Measurements from ENCODE around the gene YTHDF1. TPM values are rescaled to one million over a fixed set of nuclear protein-coding genes. Genes with fewer than 3 reads are reported as not detected.

The YTHDF1 gene
- total and polyA plus RNA-seq, 2 of the 4 experiments (the other 2 are of a cell fraction): 10.9 to 22.6 TPM

GRCh38 chr20:63261795-63262528 lies 46.0 kb upstream of the YTHDF1 start (continued):
- TF ChIP-seq NFE2L2 (IDR thresholded peaks at IDR 0.05; ENCODE audit: low read depth, low read length): no peak

GRCh38 chr20:63261060-63261794 lies 45.3 kb upstream of the YTHDF1 start:
- no peaks in the 10 kb centered on the region; the same call in 1 of the 2 replicates for H4K20me1 ChIP-seq (ENCODE audit: insufficient read depth, low read length)
- no peak overlapping the region for H2BK20ac ChIP-seq (ENCODE audit: low read depth, low read length)
- H4K5ac ChIP-seq (ENCODE audit: low read depth, low read length): no peak overlapping the region
- no peak for DNase-seq
- ChIA-PET CTCF (no interaction called here), POLR2A (ENCODE audit: unreplicated experiment) (interaction anchor here (0.6 kb wide), 1 partner anchor 453 kb away, joined by 8 read pairs; no protein-coding TSS in a partner anchor)
- no TSS peak for BruUV-seq (replicated peaks)
- no peak overlapping the region; the same call in 1 of the 2 replicates for H3K18ac ChIP-seq (ENCODE audit: low read depth, low read length)
- peak; percentile 72 for ATAC-seq (ENCODE audit: low read depth)
- H3K36me3 ChIP-seq (ENCODE audit: control insufficient read depth, insufficient read depth, low read length): no peaks in the 10 kb centered on the region
- intact Hi-C loops (cut with micrococcal nuclease): no loop called here
- H4K8ac ChIP-seq (ENCODE audit: low read depth in 2 of 2, low read length in 2 of 2): no peak overlapping the region
- in situ Hi-C loops (cut with MboI; ENCODE audit: low sequenced_read_pairs): no loop called here
- H3K4ac ChIP-seq (ENCODE audit: low read depth, low read length): no peak overlapping the region
- peaks cover 2% of the 10 kb centered on the region; the same call in 1 of the 2 replicates for H3K9me3 ChIP-seq (ENCODE audit: control insufficient read depth, insufficient read depth, low read length)
- H2BK120ac ChIP-seq (ENCODE audit: low read depth, low read length): no peak overlapping the region
- H3K4me3 ChIP-seq (ENCODE audit: insufficient read depth, low read depth, low read length): no peak overlapping the region
- no peak overlapping the region; the same call in 1 of the 2 replicates for H3K4me2 ChIP-seq (ENCODE audit: low read depth, low read length)
- no peak overlapping the region for H3K14ac ChIP-seq (replicated peaks; ENCODE audit: low read depth, low read length)
- no peak overlapping the region for H3K27ac ChIP-seq (ENCODE audit: insufficient read depth, low read length)
- no peak overlapping the region for H3K23ac ChIP-seq (ENCODE audit: low read depth, low read length)
- no peaks in the 10 kb centered on the region; the same call in 1 of the 2 replicates for H3K4me1 ChIP-seq (ENCODE audit: control insufficient read depth, insufficient read depth, low read length)
- H3K9ac ChIP-seq (ENCODE audit: low read depth, low read length): no peak overlapping the region
- H2AK9ac ChIP-seq (replicated peaks; ENCODE audit: low read depth, low read length, poor library complexity): no peak overlapping the region
- WGBS, 2 experiments (ENCODE audit: extremely low coverage in 2 of 2, insufficient read length in 1 of 2): 51% methylated on average over 7 of the region's 25 CpGs; no CpG with 5 or more reads in 1 of the 2 experiments
- H3K79me1 ChIP-seq (ENCODE audit: low read depth in 1 of 2, low read length in 2 of 2): no peaks in the 10 kb centered on the region
- H3K56ac ChIP-seq (ENCODE audit: extremely low read depth, insufficient read depth, low read length): no peak overlapping the region
- no peak overlapping the region for H2BK5ac ChIP-seq (ENCODE audit: low read depth, low read length, poor library complexity, severe bottlenecking)
- no peak overlapping the region for H2AK5ac ChIP-seq (ENCODE audit: low read depth, low read length)
- H3K9me1 ChIP-seq (ENCODE audit: insufficient read depth, low read length): no peaks in the 10 kb centered on the region
- H3K27me3 ChIP-seq (ENCODE audit: control insufficient read depth, insufficient read depth, low read length): peaks cover 81% of the 10 kb centered on the region
- H2AFZ ChIP-seq (replicated peaks; ENCODE audit: low read length, poor library complexity): no peak overlapping the region
- dilution Hi-C loops (cut with HindIII; ENCODE audit: low sequenced_read_pairs, unreplicated experiment): no loop called here
- H2BK15ac ChIP-seq (ENCODE audit: low read depth, low read length): no peak overlapping the region
- H4K91ac ChIP-seq (ENCODE audit: insufficient read depth, low read depth, low read length): no peak overlapping the region
- TF ChIP-seq RFX5 (IDR thresholded peaks at IDR 0.05; ENCODE audit: low read depth, low read length): no peak
- no peak for TF ChIP-seq FOS (IDR thresholded peaks at IDR 0.05; ENCODE audit: low read depth, low read length)
- no peak for TF ChIP-seq USF2 (IDR thresholded peaks at IDR 0.05; ENCODE audit: low read depth, low read length)
- TF ChIP-seq MXI1 (IDR thresholded peaks at IDR 0.05; ENCODE audit: borderline replicate concordance, low read depth, low read length): no peak
- TF ChIP-seq CTCF (conservative IDR thresholded peaks at IDR 0.05; ENCODE audit: low read depth, low read length): no peak
- no peak for TF ChIP-seq SMC3 (IDR thresholded peaks at IDR 0.05; ENCODE audit: low read depth, low read length)
- no peak for TF ChIP-seq NFE2L2 (IDR thresholded peaks at IDR 0.05; ENCODE audit: low read depth, low read length)
- no peak for TF ChIP-seq CHD1 (IDR thresholded peaks at IDR 0.05; ENCODE audit: low read depth, low read length)
- no peak for TF ChIP-seq CEBPB (IDR thresholded peaks at IDR 0.05; ENCODE audit: low read depth, low read length)
- no peak for TF ChIP-seq MAZ (IDR thresholded peaks at IDR 0.05; ENCODE audit: borderline replicate concordance, low read depth, low read length)
